SU-DHL-6 (cell line): Measurements from ENCODE around the gene NDUFA3.

ENCODE experiments used
- CTCF ChIP-seq: fragments of 200-600 bp; sonication (generic); IDR thresholded peaks from one replicate; pipeline ENCODE4 v1.5.1; 2017; ENCODE audit warnings: antibody characterized with exemption, mild to moderate bottlenecking, low read length, moderate library complexity; ENCODE audit not compliant: insufficient read depth, poor library complexity, severe bottlenecking
- EZH2phosphoT487 ChIP-seq: fragments of 200-600 bp; sonication (generic), shearing (Covaris generic); conservative IDR thresholded peaks from 2 replicates; pipeline ENCODE4 v1.6.1; 2018; ENCODE audit warnings: mild to moderate bottlenecking, antibody characterized with exemption, low read length, moderate library complexity, mixed read lengths

- no peak for TF ChIP-seq CTCF
- no peak for TF ChIP-seq EZH2phosphoT487
Observed at GRCh38 chr19:54128796-54129616, 26.4 kb downstream of the NDUFA3 start.
